ENCODE results near the gene IFIT3. TPM values are rescaled to one million over a fixed set of nuclear protein-coding genes. Genes with fewer than 3 reads are reported as not detected.
A peak's percentile ranks its signal among the peaks of the same experiment; 100 is the strongest.

Gene IFIT3
- total and polyA plus RNA-seq, 2 donors (not counting 1 experiment from before 2014, with no cell fraction given) = 1.5 to 4.2 TPM

DNA sequence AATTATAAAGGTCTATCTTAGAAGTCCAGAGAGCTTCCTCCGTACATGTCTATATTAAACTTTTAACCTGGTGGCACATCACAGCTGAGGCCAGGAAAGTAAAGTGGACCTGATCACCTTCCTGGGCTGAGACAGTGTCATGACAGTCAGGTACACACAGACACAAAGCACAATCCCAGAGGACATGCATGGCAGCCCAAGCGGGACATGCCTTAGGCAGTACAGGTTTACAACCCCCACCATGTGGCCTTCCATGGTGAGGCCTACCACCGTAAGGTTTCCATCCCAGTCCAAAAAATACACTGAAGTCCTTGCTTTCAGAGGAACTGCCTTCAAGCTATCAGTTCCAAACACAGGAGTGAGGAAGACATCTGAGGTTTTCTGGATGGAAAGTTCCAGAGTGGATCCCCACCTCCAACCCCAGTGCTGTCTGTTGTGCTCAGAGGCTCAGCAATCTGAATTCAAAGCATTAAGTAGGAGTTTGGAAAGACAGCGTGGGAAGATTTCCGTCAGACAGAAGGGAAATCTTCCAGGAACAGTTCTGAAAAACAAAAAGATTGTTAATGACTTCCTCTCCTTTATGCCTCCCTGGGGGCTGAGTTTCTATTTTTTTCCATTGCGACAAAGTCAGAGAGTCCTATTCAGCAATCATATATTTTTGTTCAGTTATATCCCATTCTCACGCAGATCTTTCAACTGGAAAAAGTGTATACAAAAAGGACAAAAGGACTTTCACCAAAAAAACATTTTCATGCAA lies 20.1 kb downstream of the IFIT3 start:
- H3K9me3 Mint-ChIP-seq (ENCODE audit: insufficient read depth) = no peaks in the 10 kb centered on the region
- peak; percentile 28 for ATAC-seq (ENCODE audit: low read depth)
- no peaks in the 10 kb centered on the region for H3K27me3 Mint-ChIP-seq
- Histone ChIP-seq H3K36me3 (replicated peaks in 1 of 2; ENCODE audit: control extremely low read depth in 1 of 2, control insufficient read depth in 1 of 2, extremely low read depth in 1 of 2, insufficient read depth in 2 of 2, low read length in 1 of 2) (no peaks in the 10 kb centered on the region), H3K9ac (ENCODE audit: low read length) (no peak overlapping the region), H3K27me3 (replicated peaks in 1 of 4; ENCODE audit: control extremely low read depth in 1 of 4, control insufficient read depth in 3 of 4, insufficient read depth in 4 of 4, low read length in 3 of 4) (no peaks in the 10 kb centered on the region), H3K9me3 (ENCODE audit: control extremely low read depth in 1 of 3, control insufficient read depth in 2 of 3, insufficient read depth in 1 of 3, low read length in 2 of 3) (no peaks in the 10 kb centered on the region), H4K20me1 (ENCODE audit: control insufficient read depth, insufficient read depth, low read length, poor library complexity, severe bottlenecking) (no peaks in the 10 kb centered on the region), H2AFZ (ENCODE audit: insufficient read depth, low read depth, low read length, poor library complexity, severe bottlenecking) (no peak overlapping the region), H3K27ac (ENCODE audit: low read length in 2 of 2) (no peak overlapping the region), H3K79me2 (ENCODE audit: control insufficient read depth, insufficient read depth, low read length) (no peaks in the 10 kb centered on the region), H3K4me1 (ENCODE audit: control insufficient read depth in 2 of 2, insufficient read depth in 2 of 2, low read length in 2 of 2) (peaks cover 30 to 37% of the 10 kb centered on the region in 2 donors), H3K4me3 (ENCODE audit: control extremely low read depth in 1 of 5, extremely low read depth in 1 of 5, insufficient read depth in 1 of 5, low read depth in 2 of 5, low read length in 4 of 5) (no peak overlapping the region), H3K4me2 (replicated peaks; ENCODE audit: low read depth, low read length, poor library complexity, severe bottlenecking) (peak overlapping the region; percentile 35)
- H3K4me3 Mint-ChIP-seq = peak overlapping the region; percentile 36
- no peak overlapping the region for H3K27ac Mint-ChIP-seq
- TF ChIP-seq EZH2 (IDR thresholded peaks at IDR 0.05; ENCODE audit: borderline replicate concordance, insufficient read depth, low read depth, low read length, poor library complexity, severe bottlenecking) = no peak
- TF ChIP-seq, protein P1, sequence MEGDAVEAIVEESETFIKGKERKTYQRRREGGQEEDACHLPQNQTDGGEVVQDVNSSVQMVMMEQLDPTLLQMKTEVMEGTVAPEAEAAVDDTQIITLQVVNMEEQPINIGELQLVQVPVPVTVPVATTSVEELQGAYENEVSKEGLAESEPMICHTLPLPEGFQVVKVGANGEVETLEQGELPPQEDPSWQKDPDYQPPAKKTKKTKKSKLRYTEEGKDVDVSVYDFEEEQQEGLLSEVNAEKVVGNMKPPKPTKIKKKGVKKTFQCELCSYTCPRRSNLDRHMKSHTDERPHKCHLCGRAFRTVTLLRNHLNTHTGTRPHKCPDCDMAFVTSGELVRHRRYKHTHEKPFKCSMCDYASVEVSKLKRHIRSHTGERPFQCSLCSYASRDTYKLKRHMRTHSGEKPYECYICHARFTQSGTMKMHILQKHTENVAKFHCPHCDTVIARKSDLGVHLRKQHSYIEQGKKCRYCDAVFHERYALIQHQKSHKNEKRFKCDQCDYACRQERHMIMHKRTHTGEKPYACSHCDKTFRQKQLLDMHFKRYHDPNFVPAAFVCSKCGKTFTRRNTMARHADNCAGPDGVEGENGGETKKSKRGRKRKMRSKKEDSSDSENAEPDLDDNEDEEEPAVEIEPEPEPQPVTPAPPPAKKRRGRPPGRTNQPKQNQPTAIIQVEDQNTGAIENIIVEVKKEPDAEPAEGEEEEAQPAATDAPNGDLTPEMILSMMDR (IDR thresholded peaks at IDR 0.05) = no peak
- ChIA-PET CTCF (interaction anchor here (1.1 to 1.6 kb wide), 2 partner anchors 20 to 22 kb away, joined by 3 to 6 read pairs; no protein-coding TSS in a partner anchor), POLR2A (no interaction called here)
- DNase-seq = no peak
- peaks cover 46% of the 10 kb centered on the region for H3K4me1 Mint-ChIP-seq
- WGBS (ENCODE audit: insufficient coverage) = 100% methylated on average over 2 of the region's 7 CpGs
- intact Hi-C loops (cut with micrococcal nuclease) = no loop called here

GRCh38 chr10:89348481-89348880 lies 20.7 kb downstream of the IFIT3 start:
- Histone ChIP-seq H2AFZ (ENCODE audit: insufficient read depth, low read depth, low read length, poor library complexity, severe bottlenecking) (no peak overlapping the region), H3K27ac (ENCODE audit: low read length in 2 of 2) (no peak overlapping the region), H3K9me3 (ENCODE audit: control extremely low read depth in 1 of 3, control insufficient read depth in 2 of 3, insufficient read depth in 1 of 3, low read length in 2 of 3) (no peaks in the 10 kb centered on the region), H3K4me2 (replicated peaks; ENCODE audit: low read depth, low read length, poor library complexity, severe bottlenecking) (peak overlapping the region; percentile 35), H3K4me1 (ENCODE audit: control insufficient read depth in 2 of 2, insufficient read depth in 2 of 2, low read length in 2 of 2) (peaks cover 30 to 37% of the 10 kb centered on the region in 2 donors), H3K9ac (ENCODE audit: low read length) (no peak overlapping the region), H3K36me3 (replicated peaks in 1 of 2; ENCODE audit: control extremely low read depth in 1 of 2, control insufficient read depth in 1 of 2, extremely low read depth in 1 of 2, insufficient read depth in 2 of 2, low read length in 1 of 2) (no peaks in the 10 kb centered on the region), H3K4me3 (ENCODE audit: control extremely low read depth in 1 of 5, extremely low read depth in 1 of 5, insufficient read depth in 1 of 5, low read depth in 2 of 5, low read length in 4 of 5) (no peak overlapping the region), H3K27me3 (replicated peaks in 1 of 4; ENCODE audit: control extremely low read depth in 1 of 4, control insufficient read depth in 3 of 4, insufficient read depth in 4 of 4, low read length in 3 of 4) (no peaks in the 10 kb centered on the region), H4K20me1 (ENCODE audit: control insufficient read depth, insufficient read depth, low read length, poor library complexity, severe bottlenecking) (no peaks in the 10 kb centered on the region), H3K79me2 (ENCODE audit: control insufficient read depth, insufficient read depth, low read length) (no peaks in the 10 kb centered on the region)
- WGBS (ENCODE audit: insufficient coverage) = 50% methylated on average over 2 of the region's 5 CpGs
- DNase-seq (no peak), ATAC-seq (ENCODE audit: low read depth) (no peak)
- H3K27me3 Mint-ChIP-seq = no peaks in the 10 kb centered on the region
- peak overlapping the region; percentile 36 for H3K4me3 Mint-ChIP-seq
- no peak overlapping the region for H3K27ac Mint-ChIP-seq
- ChIA-PET POLR2A (no interaction called here), CTCF (interaction anchor here (1.1 to 1.6 kb wide), 2 partner anchors 19 to 21 kb away, joined by 3 to 6 read pairs; no protein-coding TSS in a partner anchor)
- H3K4me1 Mint-ChIP-seq = peaks cover 46% of the 10 kb centered on the region
- no peaks in the 10 kb centered on the region for H3K9me3 Mint-ChIP-seq (ENCODE audit: insufficient read depth)
- no peak for TF ChIP-seq EZH2 (IDR thresholded peaks at IDR 0.05; ENCODE audit: borderline replicate concordance, insufficient read depth, low read depth, low read length, poor library complexity, severe bottlenecking)
- TF ChIP-seq, protein P1 (IDR thresholded peaks at IDR 0.05) = no peak
- intact Hi-C loops (cut with micrococcal nuclease) = no loop called here
